ENCODE data around the gene FAXDC2.
A peak's percentile ranks its signal among the peaks of the same experiment; 100 is the strongest.

FAXDC2 gene, protein sequence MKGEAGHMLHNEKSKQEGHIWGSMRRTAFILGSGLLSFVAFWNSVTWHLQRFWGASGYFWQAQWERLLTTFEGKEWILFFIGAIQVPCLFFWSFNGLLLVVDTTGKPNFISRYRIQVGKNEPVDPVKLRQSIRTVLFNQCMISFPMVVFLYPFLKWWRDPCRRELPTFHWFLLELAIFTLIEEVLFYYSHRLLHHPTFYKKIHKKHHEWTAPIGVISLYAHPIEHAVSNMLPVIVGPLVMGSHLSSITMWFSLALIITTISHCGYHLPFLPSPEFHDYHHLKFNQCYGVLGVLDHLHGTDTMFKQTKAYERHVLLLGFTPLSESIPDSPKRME

GRCh38 chr5:154850255-154851062, at the start of gene FAXDC2:
Gene FAXDC2, minus strand, starts transcription at chr5:154850603. Its CDS starts 12,425 bp downstream, at chr5:154838178.
- DNase-seq = peak; percentile 74

DNA sequence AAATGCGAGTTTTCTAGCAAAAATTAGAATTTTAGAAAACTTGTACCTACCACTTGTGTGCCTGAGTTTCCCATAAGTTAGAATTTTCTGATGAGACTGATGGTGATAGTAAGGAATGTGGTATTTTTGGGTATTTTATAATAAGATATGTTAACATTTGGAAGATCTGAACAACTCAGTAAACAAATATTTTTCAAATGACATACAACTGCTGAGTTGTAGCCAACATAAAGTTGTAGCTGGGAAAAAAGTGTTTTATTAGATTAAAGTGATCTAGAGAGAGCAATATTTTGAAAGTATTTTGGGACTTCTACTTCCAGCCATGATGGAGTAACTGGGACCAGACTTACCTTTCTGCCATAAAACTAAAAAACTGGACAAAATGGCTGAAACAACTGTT, 49.7 kb upstream of the FAXDC2 start:
- DNase-seq = no peak

GRCh38 chr5:154899151-154899816, 48.9 kb upstream of the FAXDC2 start:
- peak; percentile 12 for DNase-seq

DNA sequence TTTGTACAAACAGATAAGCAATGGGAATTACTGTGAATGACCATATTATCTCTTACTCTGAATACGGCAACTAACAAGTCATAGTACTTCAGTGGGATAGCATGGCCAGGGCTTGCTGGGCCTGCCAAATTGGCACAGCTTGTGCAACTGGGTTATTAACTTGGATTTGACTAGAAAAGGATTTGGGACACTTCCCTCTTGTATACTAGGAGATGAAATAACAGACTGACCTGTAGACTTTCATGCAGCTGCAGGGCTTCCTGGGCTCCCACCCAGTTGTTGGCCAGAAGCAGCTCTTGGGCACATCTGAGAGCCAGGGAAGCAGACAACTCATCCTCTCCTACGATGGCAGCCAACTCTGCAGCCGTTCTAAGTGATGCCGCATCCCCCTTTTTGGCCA, 47.8 kb upstream of the FAXDC2 start:
- DNase-seq = no peak

DNA sequence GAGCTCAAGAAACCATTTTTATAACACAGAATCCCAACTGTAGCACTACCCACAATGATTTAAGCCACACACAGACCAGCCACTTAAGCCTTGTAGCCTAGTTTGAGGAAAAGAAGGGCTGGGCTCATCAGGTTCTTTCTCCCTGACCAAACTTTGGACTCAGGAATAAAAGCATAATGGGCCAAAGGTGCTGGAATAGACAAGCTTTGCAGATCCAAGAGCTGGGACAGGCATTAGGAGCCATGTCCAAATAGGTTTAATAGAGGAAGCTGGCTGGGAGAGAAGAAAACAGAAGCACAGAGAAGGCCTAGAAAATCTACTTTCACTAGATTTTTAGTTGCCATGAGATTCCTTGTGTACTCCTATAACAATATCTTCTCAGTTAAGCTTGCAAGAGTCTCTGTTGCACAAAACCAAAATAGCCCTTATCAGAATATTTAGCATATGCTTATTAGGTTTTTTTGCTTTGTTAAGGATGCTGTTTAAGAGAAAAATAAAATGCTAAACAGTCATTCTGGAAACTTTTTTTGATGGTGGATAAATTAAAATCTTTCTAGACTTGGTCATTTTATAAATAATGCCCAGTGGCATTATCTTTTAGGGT, 46.3 kb upstream of the FAXDC2 start:
- no peak for DNase-seq

- DNase-seq = no peak
Measured at GRCh38 chr5:154895606-154896561, 45.5 kb upstream of the FAXDC2 start.

DNA sequence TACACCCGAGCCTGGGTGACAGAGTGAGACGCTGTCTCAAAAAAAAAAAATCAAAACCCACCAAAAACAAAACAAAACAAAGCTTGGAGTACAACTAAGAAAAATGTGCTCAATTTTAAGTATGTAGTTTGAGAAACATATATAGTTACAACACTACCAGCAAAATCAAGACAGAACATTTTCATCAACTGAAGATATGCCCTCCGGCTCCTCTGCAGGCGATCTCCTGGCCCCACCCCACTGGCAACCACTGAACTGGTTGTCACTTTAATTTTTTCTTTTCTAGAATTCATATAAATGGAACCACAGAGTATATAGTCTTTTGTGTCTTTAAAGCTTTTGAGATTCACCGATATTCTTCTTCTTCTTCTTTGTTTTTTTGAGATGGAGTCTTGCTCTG, 43.0 kb upstream of the FAXDC2 start:
- no peak for DNase-seq

GRCh38 chr5:154892369-154892771, 42.0 kb upstream of the FAXDC2 start:
- DNase-seq = no peak

GRCh38 chr5:154885439-154885838, 35.0 kb upstream of the FAXDC2 start:
- no peak for DNase-seq

- DNase-seq = no peak
Measured at GRCh38 chr5:154884424-154884823, 34.0 kb upstream of the FAXDC2 start.

DNA sequence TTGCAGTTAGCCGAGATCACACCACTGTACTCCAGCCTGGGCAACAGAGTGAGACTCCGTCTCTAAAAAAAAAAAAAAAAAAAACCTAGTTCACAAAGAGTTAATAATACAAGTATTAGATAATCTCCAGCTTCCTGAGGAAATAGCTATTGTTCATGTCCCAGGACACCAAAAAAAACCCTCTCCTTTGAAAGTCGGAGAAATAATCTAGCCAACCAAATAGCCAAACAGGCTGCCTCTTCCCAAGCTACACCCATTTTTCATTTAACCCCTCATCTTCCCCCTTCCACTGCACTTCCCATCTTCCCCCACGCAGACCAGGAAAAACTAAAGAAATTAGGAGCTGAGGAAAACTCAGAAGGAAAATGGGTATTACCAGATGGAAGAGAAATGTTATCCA, 31.6 kb upstream of the FAXDC2 start:
- no peak for DNase-seq

- no peak for DNase-seq
Measured at GRCh38 chr5:154878642-154879335, 28.4 kb upstream of the FAXDC2 start.

DNA sequence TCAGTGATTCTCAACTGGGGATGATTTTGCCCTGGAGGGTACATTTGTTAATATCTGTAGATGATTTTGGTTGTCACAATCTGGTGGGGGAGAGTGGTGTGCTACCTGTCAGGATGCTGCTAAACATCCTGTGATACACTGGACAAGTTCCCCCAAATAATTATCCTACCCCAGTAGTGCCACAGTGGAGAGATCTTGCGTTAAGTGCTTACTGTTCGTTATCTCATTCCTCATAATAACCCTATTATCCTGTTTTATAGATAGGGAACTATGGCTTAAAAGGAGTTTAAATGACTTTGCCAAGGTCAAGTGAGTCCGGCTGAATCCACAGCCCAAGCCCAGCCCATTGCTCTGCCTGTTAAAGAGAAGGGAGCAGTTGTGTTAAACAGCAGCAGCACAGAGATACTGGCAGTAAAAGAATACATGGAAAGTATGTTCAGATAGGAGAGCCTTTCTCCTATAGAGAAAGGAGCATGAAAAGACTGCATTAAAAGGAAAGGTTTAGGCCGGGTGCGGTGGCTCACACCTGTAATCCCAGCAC, 23.5 kb upstream of the FAXDC2 start:
- DNase-seq = no peak

- no peak for DNase-seq
Measured at GRCh38 chr5:154871734-154872133, 21.3 kb upstream of the FAXDC2 start.

DNA sequence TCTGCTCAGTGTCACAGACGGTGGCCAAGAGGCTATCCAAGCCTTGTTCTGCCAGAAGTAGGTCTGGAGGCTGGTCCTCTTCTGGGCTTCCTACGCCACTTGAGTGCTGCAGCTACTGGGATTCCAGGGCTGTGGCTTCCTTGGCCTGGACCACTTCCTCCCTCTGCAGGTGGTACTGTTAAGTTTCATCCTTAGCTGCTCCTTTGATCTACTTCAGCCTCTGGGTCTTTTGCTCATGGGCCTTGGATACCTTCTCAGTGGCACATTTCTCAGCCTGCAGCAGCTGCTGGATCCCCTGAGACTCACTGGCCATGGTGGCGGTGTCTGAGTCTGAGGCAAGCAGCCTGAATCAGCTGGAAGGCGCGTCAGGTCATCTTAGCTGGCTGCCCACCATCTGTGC, 18.3 kb upstream of the FAXDC2 start:
- DNase-seq = no peak

- no peak for DNase-seq
Measured at GRCh38 chr5:154866841-154867240, 16.4 kb upstream of the FAXDC2 start.

DNA sequence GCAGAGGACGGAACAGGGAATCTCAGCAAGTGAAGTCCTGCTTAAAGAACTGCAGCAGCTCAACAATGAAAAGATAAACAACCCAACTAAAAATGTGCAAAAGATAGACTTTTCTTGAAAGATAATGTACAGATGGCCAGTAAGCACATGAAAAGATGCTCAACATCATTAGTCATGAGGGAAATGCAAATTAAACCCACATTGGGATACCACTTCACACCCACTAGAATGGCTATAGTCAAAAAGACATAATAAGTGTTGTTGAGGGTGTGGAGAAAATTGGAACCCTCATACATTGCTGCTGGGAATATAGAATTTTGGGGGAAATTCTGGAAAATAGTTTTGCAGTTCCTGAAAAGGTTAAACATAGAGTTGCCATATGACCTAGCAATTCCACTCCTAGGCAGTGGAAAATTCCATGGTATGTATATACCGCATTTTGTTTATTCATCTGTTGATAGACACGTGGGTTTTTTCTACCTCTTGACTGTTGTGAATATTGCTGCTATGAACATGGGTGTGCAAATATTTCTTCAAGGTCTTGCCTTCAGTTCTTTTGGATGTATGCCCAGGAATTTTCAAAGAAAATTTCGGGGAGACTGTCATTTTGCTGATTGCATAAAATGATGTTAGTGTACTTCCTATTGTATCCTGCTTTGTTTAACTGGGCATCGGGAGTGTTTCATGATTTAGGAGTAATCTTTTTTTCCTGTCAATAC, 15.2 kb upstream of the FAXDC2 start:
- no peak for DNase-seq

DNA sequence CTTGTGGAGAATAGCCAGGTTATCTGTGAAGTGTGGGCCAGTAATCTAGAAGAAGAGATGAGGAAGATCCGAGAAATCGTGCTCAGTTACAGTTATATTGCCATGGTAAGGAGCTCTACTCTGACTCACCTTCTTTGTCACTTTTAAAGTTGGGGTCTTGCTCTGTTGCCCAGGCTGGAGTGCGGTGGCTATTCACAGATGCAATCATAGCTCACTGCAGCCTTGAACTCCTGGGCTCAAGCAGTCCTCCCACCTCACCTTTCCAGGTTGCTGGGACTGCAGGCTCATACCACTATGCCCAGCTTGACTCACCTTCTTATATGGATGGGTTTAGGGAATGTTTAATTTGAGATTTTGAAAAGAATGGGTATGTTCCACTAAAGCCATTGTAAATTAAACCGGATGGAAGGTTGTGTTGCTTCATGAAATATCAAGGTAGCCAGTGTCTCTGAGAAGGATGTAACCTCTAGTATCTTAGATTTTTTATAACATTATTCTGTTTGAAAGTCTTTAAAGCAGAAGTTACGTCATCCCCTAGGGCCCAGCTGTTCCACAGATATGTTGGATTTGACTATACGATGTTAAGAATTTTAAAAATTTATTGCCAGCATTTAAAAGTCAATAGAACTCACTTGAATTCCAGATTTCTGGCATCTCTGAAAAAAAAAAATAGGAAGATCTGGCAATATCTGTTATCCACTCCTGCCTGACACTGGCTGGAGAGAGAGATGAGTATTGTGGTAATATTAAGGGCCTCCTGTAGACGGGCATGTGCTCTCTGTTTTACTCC, 13.1 kb upstream of the FAXDC2 start:
- DNase-seq = no peak

- no peak for DNase-seq
Measured at GRCh38 chr5:154862766-154863165, 12.4 kb upstream of the FAXDC2 start.

DNA sequence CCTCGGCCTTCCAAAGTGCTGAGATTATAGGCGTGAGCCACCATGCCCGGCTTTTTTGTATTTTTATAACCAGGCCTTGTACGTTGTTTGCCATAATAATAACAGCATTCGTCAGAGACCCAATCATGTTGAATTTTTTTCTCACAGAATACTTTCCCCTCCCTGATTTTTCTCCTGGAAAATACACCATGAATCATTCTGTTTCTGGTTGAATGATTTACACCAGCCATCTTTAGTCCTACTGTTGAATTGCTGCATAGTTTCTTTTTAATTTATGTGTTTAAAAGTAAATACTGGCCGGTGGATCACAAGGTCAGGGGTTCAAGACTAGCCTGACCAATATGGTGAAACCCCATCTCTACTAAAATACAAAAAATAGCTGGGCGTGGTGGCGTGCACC, 11.5 kb upstream of the FAXDC2 start:
- DNase-seq = no peak
